Measurements from ENCODE around the gene NBEAL1. TPM values are rescaled to one million over a fixed set of nuclear protein-coding genes. Genes with fewer than 3 reads are reported as not detected.
"Not testable (repeated sequence)": the region's sequence is repeated elsewhere in the genome, so short reads cannot be mapped to it uniquely, and the experiment has no call there.

Gene NBEAL1
- total RNA-seq, 4 donors from 2014 or later = 20.8 to 53.1 (median 34.0) TPM

- Histone ChIP-seq H3K27me3 (no peaks in the 10 kb centered on the region), H3K27ac (no peak overlapping the region), H3K36me3 (peaks cover under 1 to 68% of the 10 kb centered on the region in 2 donors), H3K9me3 (no peaks in the 10 kb centered on the region), H3K4me1 (peaks cover 0 to 8% (median 0%) of the 10 kb centered on the region in 3 donors), H3K4me3 (no peak overlapping the region)
- ATAC-seq = no peak
- 78 to 83% methylated on average over 1 to 2 of the region's 2 CpGs for WGBS, 2 donors (ENCODE audit: low coverage in 1 of 2)
- no peak for TF ChIP-seq POLR2A (IDR thresholded peaks at IDR 0.05)
- no peak for TF ChIP-seq CTCF (IDR thresholded peaks at IDR 0.05)
- TF ChIP-seq EP300 (IDR thresholded peaks at IDR 0.05) = no peak
- TF ChIP-seq POLR2AphosphoS5 (IDR thresholded peaks at IDR 0.05) = no peak
Measured at GRCh38 chr2:203126996-203127395, 112.3 kb downstream of the NBEAL1 start.

GRCh38 chr2:203135105-203135504 is 120.4 kb downstream of the NBEAL1 start:
- TF ChIP-seq POLR2A (IDR thresholded peaks at IDR 0.05) = no peak
- TF ChIP-seq CTCF (IDR thresholded peaks at IDR 0.05) = no peak
- no peak for TF ChIP-seq POLR2AphosphoS5 (IDR thresholded peaks at IDR 0.05)
- no peak for TF ChIP-seq EP300 (IDR thresholded peaks at IDR 0.05)
- H3K4me1 ChIP-seq = no peaks in the 10 kb centered on the region
- H3K9me3 ChIP-seq = no peaks in the 10 kb centered on the region
- H3K36me3 ChIP-seq = peaks cover 2 to 71% of the 10 kb centered on the region in 2 donors
- 83 to 89% methylated on average over 1 to 4 of the region's 4 CpGs for WGBS, 2 donors (ENCODE audit: low coverage in 1 of 2)
- no peaks in the 10 kb centered on the region for H3K27me3 ChIP-seq
- no peak overlapping the region for H3K4me3 ChIP-seq
- no peak for ATAC-seq
- H3K27ac ChIP-seq = no peak overlapping the region

- H3K4me3 ChIP-seq = no peak overlapping the region
- H3K9me3 ChIP-seq = no peaks in the 10 kb centered on the region
- H3K36me3 ChIP-seq = peaks cover 0 to 51% of the 10 kb centered on the region in 2 donors
- H3K4me1 ChIP-seq = no peaks in the 10 kb centered on the region
- no peak for ATAC-seq
- no peaks in the 10 kb centered on the region for H3K27me3 ChIP-seq
- TF ChIP-seq POLR2AphosphoS5 (IDR thresholded peaks at IDR 0.05) (no peak), CTCF (IDR thresholded peaks at IDR 0.05) (no peak), EP300 (IDR thresholded peaks at IDR 0.05) (no peak), POLR2A (IDR thresholded peaks at IDR 0.05) (no peak)
- H3K27ac ChIP-seq = no peak overlapping the region
Measured at GRCh38 chr2:203143391-203143790, 128.7 kb downstream of the NBEAL1 start.

GRCh38 chr2:203149194-203149593 is 134.5 kb downstream of the NBEAL1 start:
- Histone ChIP-seq H3K27ac (no peak overlapping the region), H3K27me3 (no peaks in the 10 kb centered on the region), H3K9me3 (no peaks in the 10 kb centered on the region), H3K4me1 (no peaks in the 10 kb centered on the region), H3K36me3 (peaks cover 5 to 59% of the 10 kb centered on the region in 2 donors), H3K4me3 (no peak overlapping the region)
- TF ChIP-seq POLR2AphosphoS5 (IDR thresholded peaks at IDR 0.05) (no peak), EP300 (IDR thresholded peaks at IDR 0.05) (no peak), CTCF (IDR thresholded peaks at IDR 0.05) (no peak), POLR2A (IDR thresholded peaks at IDR 0.05) (no peak)
- no peak for ATAC-seq
- WGBS, 2 donors (ENCODE audit: low coverage in 1 of 2) = 78 to 83% methylated on average over 1 of the region's 1 CpG

- peaks cover 0 to 40% of the 10 kb centered on the region in 2 donors for H3K36me3 ChIP-seq
- 71 to 87% methylated on average over 1 of the region's 1 CpG for WGBS, 2 donors (ENCODE audit: low coverage in 1 of 2)
Measured at GRCh38 chr2:203155406-203155805, 140.7 kb downstream of the NBEAL1 start.

GRCh38 chr2:203162722-203163121 is 148.0 kb downstream of the NBEAL1 start:
- H3K36me3 ChIP-seq = peaks cover 0 to 38% of the 10 kb centered on the region in 2 donors
- not testable (repeated sequence) for H3K4me1 ChIP-seq, H3K9me3 ChIP-seq, ATAC-seq, H3K27ac ChIP-seq, H3K4me3 ChIP-seq, H3K27me3 ChIP-seq
- 82% methylated on average over 5 of the region's 5 CpGs; no CpG with 5 or more reads in 1 of the 2 donors for WGBS, 2 donors (ENCODE audit: low coverage in 1 of 2)

More at GRCh38 chr2:203155406-203155805, 140.7 kb downstream of the NBEAL1 start:
- no peaks in the 10 kb centered on the region for H3K27me3 ChIP-seq
- TF ChIP-seq CTCF (IDR thresholded peaks at IDR 0.05) (no peak), POLR2A (IDR thresholded peaks at IDR 0.05) (no peak), EP300 (IDR thresholded peaks at IDR 0.05) (no peak), POLR2AphosphoS5 (IDR thresholded peaks at IDR 0.05) (no peak)
- no peaks in the 10 kb centered on the region for H3K9me3 ChIP-seq
- no peak for ATAC-seq
- H3K27ac ChIP-seq = no peak overlapping the region
- no peaks in the 10 kb centered on the region for H3K4me1 ChIP-seq
- H3K4me3 ChIP-seq = no peak overlapping the region
